HG03280 (cell line): ENCODE results near the gene CSNK1G1.
"Not testable (repeated sequence)": the region's sequence is repeated elsewhere in the genome, so short reads cannot be mapped to it uniquely, and the experiment has no call there.

Source experiments
- ATAC-seq: cut with Tn5 transposase; IDR thresholded peaks from one replicate; pipeline ENCODE4 v1.9.1; 2021; ENCODE audit warnings: mild to moderate bottlenecking, moderate library complexity; ENCODE audit not compliant: unreplicated experiment

Gene CSNK1G1

GRCh38 chr15:64351265-64351664, 4.7 kb downstream of the CSNK1G1 start:
- no peak for ATAC-seq

DNA sequence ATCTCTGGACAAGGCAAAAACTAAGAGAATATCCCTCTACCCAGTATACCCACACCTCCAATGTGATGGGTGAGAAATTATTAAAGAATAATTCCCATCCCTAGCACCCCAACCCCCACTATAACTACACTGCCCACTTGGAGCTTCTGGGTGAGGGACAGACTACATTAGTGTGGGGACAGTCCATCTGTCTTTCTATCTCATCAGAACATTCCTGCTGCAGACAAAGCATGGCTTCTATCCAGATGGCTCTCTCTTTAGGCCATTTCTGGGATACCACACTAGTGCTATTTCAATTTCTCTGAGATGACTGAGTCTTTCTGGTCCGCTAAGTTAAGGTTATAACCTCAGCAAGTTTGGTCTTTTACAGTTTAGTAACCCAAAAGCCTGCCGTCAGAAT, 6.6 kb downstream of the CSNK1G1 start:
- ATAC-seq = no peak

DNA sequence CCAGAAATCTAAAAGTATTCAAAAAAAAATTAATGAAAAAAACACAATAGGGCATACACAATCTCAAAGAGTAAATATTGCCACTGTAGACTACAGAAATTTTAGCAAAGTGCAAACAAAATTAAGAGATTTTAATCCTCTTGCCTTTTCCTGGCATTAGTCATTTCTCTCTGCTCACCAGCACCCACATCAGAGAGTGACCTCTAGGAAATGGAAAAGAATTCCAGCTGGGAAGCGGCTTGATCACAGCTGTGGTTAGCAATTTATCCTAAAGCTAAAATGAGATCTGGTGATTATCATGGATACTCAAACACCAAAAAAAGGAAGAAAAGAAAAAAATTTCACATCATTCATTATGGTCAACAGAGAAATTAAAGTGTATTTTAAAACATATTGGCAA, 7.5 kb downstream of the CSNK1G1 start:
- no peak for ATAC-seq

DNA sequence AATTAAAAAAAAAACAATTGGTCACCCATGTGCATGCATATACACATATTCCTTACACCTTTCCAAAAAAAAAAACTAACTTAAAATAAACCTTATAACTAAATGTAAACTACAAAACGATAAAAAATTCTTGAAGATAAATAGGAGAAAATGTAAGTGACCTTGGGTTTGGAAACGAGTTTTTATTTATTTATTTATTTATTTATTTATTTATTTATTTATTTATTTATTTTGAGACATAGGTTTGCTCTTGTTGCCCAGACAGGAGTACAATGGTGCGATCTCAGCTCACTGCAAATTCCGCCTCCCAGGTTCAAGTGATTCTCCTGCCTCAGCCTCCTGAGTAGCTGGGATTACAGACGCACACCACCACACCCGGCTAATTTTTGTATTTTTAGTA, 9.7 kb downstream of the CSNK1G1 start:
- not testable (repeated sequence) for ATAC-seq

GRCh38 chr15:64344651-64345294, 11.2 kb downstream of the CSNK1G1 start:
- no peak for ATAC-seq

- ATAC-seq = no peak
These were observed 12.1 kb downstream of the CSNK1G1 start for GRCh38 chr15:64343841-64344240.

GRCh38 chr15:64343222-64343621, 12.8 kb downstream of the CSNK1G1 start:
- ATAC-seq = no peak

DNA sequence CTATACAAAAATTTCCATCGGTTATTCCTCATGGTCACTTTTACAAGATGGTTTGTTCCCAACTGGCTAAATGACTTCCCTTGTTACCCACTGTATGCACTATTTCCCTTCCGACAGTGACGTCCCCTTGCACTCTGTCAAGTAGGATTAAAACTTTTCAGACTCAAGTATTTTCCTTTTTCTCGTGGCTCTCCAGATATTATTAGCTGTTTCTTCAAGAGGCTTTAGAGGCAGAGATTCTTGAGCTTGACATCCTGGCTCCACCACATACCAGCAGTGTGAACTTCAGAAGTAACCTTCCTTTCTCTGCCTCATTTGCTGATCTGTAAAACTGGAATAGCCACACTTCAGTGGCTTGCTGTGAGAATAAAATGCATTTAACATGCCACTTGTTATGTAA, 14.0 kb downstream of the CSNK1G1 start:
- ATAC-seq = no peak

- no peak for ATAC-seq
These were observed 15.6 kb downstream of the CSNK1G1 start for GRCh38 chr15:64340355-64340754.

DNA sequence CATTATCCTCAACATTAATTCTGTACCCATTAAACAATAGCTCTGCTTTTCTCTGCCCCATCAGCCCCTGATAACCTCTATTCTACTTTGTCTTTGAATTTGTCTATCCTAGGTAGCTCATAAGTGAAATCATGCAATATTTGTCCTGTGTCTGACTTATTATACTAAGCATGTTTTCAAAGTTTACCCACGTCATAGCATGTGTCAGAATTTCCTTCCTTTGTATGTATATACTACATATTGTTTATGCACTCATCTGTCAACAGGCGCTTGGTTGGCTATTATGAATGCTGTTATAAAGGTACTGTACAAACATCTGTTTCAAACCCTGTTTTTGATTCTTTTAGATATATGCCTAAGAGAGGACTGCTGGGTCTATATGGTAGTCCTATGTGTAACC, 18.2 kb downstream of the CSNK1G1 start:
- no peak for ATAC-seq

- no peak for ATAC-seq
These were observed 21.7 kb downstream of the CSNK1G1 start for GRCh38 chr15:64333986-64334929.

DNA sequence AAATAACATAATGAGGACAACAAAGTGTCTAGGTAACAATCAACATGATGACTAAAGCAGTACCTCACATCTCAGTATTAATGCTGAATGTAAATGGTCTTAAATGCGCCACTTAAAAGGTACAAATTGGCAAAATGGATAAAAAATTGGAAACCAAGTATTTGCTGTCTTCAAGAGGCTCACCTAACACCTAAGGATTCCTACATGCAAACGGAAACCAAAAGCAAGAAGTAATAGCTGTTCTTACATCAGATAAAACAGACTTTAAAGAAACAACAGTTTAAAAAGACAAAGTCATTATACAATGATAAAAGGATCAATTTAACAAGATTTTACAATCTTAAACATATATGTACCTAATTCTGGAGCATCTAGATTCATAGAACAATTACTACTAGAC, 22.5 kb downstream of the CSNK1G1 start:
- ATAC-seq = no peak

DNA sequence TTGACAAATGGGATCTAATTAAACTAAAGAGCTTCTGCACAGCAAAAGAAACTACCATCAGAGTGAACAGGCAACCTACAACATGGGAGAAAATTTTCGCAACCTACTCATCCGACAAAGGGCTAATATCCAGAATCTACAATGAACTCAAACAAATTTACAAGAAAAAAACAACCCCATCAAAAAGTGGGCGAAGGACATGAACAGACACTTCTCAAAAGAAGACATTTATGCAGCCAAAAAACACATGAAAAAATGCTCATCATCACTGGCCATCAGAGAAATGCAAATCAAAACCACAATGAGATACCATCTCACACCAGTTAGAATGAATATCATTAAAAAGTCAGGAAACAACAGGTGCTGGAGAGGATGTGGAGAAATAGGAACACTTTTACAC, 24.3 kb downstream of the CSNK1G1 start:
- ATAC-seq = not testable (repeated sequence)

DNA sequence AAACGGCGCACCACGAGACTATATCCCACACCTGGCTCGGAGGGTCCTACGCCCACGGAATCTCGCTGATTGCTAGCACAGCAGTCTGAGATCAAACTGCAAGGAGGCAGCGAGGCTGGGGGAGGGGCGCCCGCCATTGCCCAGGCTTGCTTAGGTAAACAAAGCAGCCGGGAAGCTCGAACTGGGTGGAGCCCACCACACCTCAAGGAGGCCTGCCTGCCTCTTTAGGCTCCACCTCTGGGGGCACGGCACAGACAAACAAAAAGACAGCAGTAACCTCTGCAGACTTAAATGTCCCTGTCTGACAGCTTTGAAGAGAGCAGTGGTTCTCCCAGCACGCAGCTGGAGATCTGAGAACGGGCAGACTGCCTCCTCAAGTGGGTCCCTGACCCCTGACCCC, 29.0 kb downstream of the CSNK1G1 start:
- not testable (repeated sequence) for ATAC-seq

DNA sequence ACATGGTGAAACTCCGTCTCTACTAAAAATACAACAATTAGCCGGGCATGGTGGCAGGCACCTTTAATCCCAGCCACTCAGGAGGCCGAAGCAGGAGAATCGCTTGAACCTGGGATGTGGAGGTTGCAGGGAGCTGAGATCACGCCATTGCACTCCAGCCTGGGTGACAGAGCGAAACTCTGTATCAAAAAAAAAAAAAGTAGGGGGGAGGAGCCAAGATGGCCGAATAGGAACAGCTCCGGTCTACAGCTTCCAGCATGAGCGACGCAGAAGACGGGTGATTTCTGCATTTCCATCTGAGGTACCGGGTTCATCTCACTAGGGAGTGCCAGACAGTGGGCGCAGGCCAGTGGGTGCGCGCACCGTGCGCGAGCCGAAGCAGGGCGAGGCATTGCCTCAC, 29.5 kb downstream of the CSNK1G1 start:
- not testable (repeated sequence) for ATAC-seq

- ATAC-seq = no peak
These were observed 31.7 kb downstream of the CSNK1G1 start for GRCh38 chr15:64324165-64324877.

GRCh38 chr15:64315216-64315615, 40.8 kb downstream of the CSNK1G1 start:
- no peak for ATAC-seq

GRCh38 chr15:64314456-64314855, 41.5 kb downstream of the CSNK1G1 start:
- no peak for ATAC-seq

GRCh38 chr15:64311566-64311965, 44.4 kb downstream of the CSNK1G1 start:
- no peak for ATAC-seq

DNA sequence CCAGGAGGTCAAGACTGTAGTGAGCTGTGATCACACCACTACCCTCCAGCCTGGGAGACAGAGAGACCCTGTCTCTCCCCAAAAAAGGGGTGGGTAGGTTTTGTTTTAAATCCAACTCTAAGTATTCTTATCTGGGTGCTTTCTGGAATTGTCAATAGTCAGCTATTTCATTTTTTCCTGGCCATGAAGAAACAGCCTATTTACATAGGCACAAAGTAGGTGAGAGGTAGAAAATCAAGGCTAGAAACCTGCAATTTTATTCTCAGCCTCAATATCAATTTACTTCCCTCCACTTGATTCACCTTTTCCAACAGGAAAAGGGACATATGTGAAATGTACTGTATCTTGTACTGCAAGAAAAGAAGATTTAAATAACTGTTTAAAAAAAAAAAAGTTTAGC, 45.9 kb downstream of the CSNK1G1 start:
- ATAC-seq = no peak

GRCh38 chr15:64305261-64305660, 50.7 kb downstream of the CSNK1G1 start:
- ATAC-seq = no peak

DNA sequence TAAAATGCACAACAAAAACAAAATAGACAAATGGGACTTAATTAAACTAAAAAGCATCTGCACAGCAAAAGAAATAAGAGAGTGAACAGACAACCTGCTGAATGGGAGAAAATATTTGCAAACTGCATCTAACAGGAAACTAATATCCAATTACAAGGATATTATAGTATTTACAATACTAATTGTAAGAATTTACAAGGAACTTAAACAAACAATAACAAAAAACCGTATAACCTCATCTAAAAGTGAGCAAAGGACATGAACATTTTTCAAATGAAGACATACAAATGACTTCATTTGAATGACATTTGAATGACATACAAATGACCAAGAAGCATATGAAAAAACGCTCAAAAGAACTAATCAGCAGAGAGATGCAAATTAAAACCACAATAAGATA, 66.4 kb downstream of the CSNK1G1 start:
- no peak for ATAC-seq
